ENCODE results near the gene VMAC. TPM values are rescaled to one million over a fixed set of nuclear protein-coding genes. Genes with fewer than 3 reads are reported as not detected.

The VMAC gene
- total and polyA plus RNA-seq, 2 of the 8 experiments (the other 6 are each of a cell fraction or from before 2014, with no cell fraction given) = 1.3 to 2.2 TPM

DNA sequence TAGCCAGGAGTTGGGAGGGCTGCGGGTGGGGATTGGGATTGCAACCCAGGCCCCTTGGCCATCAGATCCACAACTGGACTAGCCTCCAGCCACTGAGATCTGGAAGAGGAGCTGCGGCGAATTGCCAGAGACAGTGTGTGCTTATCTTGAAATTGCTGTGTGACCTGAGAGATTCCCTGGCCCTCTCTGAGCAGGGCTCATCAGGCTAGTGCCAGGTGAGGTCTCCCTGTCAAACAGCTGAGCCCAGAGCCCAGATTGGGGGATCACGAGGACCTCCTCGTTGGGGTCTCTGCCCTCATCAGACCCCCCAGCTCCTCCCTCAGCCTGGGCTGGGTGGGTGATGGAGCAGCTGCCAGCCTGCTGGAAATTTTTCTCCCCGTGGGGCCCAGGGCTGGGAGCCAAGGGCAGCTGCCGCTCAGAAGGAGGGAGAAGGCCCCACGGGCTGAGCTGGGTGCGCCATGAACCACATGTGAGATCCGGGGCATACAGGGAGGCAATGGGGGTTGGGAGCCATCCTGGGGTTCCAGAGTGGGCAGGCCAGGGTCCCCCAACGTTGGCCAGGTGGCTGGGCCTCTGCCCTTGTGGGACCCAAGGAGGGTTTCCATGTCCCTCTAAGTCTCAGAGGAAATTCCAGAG is 41.5 kb upstream of the VMAC start:
- H3K56ac ChIP-seq (replicated peaks; ENCODE audit: insufficient read length, low read depth, low read length) = no peak overlapping the region
- no peaks in the 10 kb centered on the region for H4K20me1 ChIP-seq (replicated peaks in 1 of 2; ENCODE audit: control insufficient read depth in 1 of 2, insufficient read depth in 2 of 2, low read length in 2 of 2)
- no peaks in the 10 kb centered on the region for H3K36me3 ChIP-seq (ENCODE audit: control insufficient read depth in 2 of 4, insufficient read depth in 4 of 4, low read length in 3 of 4)
- H3K27ac ChIP-seq (ENCODE audit: low read depth, low read length) = no peak overlapping the region
- H3K23ac ChIP-seq (ENCODE audit: insufficient read length) = no peak overlapping the region
- TF ChIP-seq RFX5 (IDR thresholded peaks at IDR 0.05; ENCODE audit: borderline replicate concordance, low read depth, low read length) = no peak
- TF ChIP-seq SP1 (IDR thresholded peaks at IDR 0.05; ENCODE audit: low read depth, low read length) = no peak
- POLR2A ChIA-PET (ENCODE audit: partially characterized antibody) = interaction anchor here (0.6 to 2.1 kb wide), 4 partner anchors 10 to 34 kb away, joined by 3 to 7 read pairs (median 5); no protein-coding TSS in a partner anchor
- FAIRE-seq (no peak), DNase-seq (ENCODE audit: low read depth in 1 of 2, low spot score in 2 of 2) (no peak)
- no peak overlapping the region for H3K14ac ChIP-seq (ENCODE audit: insufficient read length)
- H4K5ac ChIP-seq (ENCODE audit: insufficient read length, low read depth, low read length) = no peak overlapping the region
- H3K4me1 ChIP-seq (replicated peaks in 1 of 4; ENCODE audit: control insufficient read depth in 3 of 4, insufficient read depth in 4 of 4, low read length in 3 of 4) = no peaks in the 10 kb centered on the region; a peak in 1 of 7 replicates
- H4K8ac ChIP-seq (ENCODE audit: extremely low read depth, insufficient read depth, low read length) = no peak overlapping the region
- H3K9ac ChIP-seq (replicated peaks in 1 of 4; ENCODE audit: extremely low read depth in 1 of 4, low read depth in 3 of 4, low read length in 3 of 4) = no peak overlapping the region
- H2BK15ac ChIP-seq (ENCODE audit: low read length) = no peak overlapping the region
- WGBS, 2 experiments (ENCODE audit: extremely low coverage in 1 of 2, insufficient coverage in 1 of 2, insufficient read length in 1 of 2, insufficient replicate concordance in 2 of 2, low coverage in 1 of 2, low lambda C conversion rate in 2 of 2, missing lambda C conversion rate in 1 of 2) = 63% methylated on average over 4 of the region's 11 CpGs; no CpG with 5 or more reads in 1 of the 2 experiments
- no peak overlapping the region for H3K4me3 ChIP-seq (ENCODE audit: extremely low read depth in 1 of 4, insufficient read depth in 2 of 4, low read depth in 3 of 4, low read length in 4 of 4)
- no peak overlapping the region for H2BK12ac ChIP-seq (ENCODE audit: low read depth, low read length)
- no peak overlapping the region for H2BK5ac ChIP-seq (ENCODE audit: low read depth, low read length)
- peaks cover 0 to 2% (median under 1%) of the 10 kb centered on the region in 4 experiments; a peak in 2 of 7 replicates for H3K27me3 ChIP-seq (replicated peaks in 1 of 4; ENCODE audit: control insufficient read depth in 3 of 4, extremely low read depth in 1 of 4, insufficient read depth in 3 of 4, low read length in 3 of 4)
- no peak overlapping the region for H2BK120ac ChIP-seq (replicated peaks; ENCODE audit: low read depth, low read length)
- no peaks in the 10 kb centered on the region for H3K79me1 ChIP-seq (ENCODE audit: low read depth, low read length)
- H2AK5ac ChIP-seq (ENCODE audit: low read depth, low read length) = no peak overlapping the region
- H4K91ac ChIP-seq (replicated peaks; ENCODE audit: insufficient read length, low read length) = no peak overlapping the region
- no peak overlapping the region for H2AFZ ChIP-seq (ENCODE audit: low read length)
- no peaks in the 10 kb centered on the region for H3K23me2 ChIP-seq (ENCODE audit: low read depth, low read length)
- no peak overlapping the region for H2BK20ac ChIP-seq (ENCODE audit: low read length)
- H3K4ac ChIP-seq (replicated peaks; ENCODE audit: insufficient read length, low read depth, low read length) = no peak overlapping the region
- no peaks in the 10 kb centered on the region for H3K79me2 ChIP-seq (ENCODE audit: control insufficient read depth in 1 of 2, insufficient read depth in 2 of 2, low read length in 2 of 2)
- CTCF ChIA-PET (ENCODE audit: partially characterized antibody) = interaction anchor here (0.7 to 1.5 kb wide), 2 partner anchors 13 to 55 kb away, joined by 3 to 4 read pairs; no protein-coding TSS in a partner anchor
- no peaks in the 10 kb centered on the region for H3K9me3 ChIP-seq (ENCODE audit: insufficient read depth in 2 of 2, low read depth in 1 of 2, low read length in 1 of 2)
- no peak overlapping the region for H3K18ac ChIP-seq (ENCODE audit: extremely low read depth, low read length)
- H3K4me2 ChIP-seq (ENCODE audit: insufficient read depth in 1 of 2, low read depth in 2 of 2, low read length in 2 of 2) = no peak overlapping the region
